Neural progenitor cell (in vitro differentiated cells): Measurements from ENCODE around the gene ARID3A. TPM values are rescaled to one million over a fixed set of nuclear protein-coding genes. Genes with fewer than 3 reads are reported as not detected.

Source experiments
- DNase-seq: peaks from one replicate; pipeline ENCODE4 v3.0.0-alpha.2; 2016; ENCODE audit warnings: low spot score
- H2AFZ ChIP-seq: fragments of 200-600 bp; sonication (generic); replicated peaks from 2 replicates; pipeline ENCODE4 v1.6.1; 2016; ENCODE audit warnings: antibody characterized with exemption
- H3F3A ChIP-seq: fragments of 200-600 bp; sonication (generic); 2 replicates; pipeline ENCODE4 v1.6.1; 2016; ENCODE audit warnings: antibody characterized with exemption, low read depth
- H3K27ac ChIP-seq: fragments of 200-600 bp; sonication (generic); 2 replicates; pipeline ENCODE4 v1.5.1; 2016; ENCODE audit warnings: mild to moderate bottlenecking
- H3K27me3 ChIP-seq: fragments of 200-600 bp; sonication (generic); 2 replicates; pipeline ENCODE4 v1.6.1; 2016; ENCODE audit warnings: mild to moderate bottlenecking, moderate library complexity
- H3K36me3 ChIP-seq: fragments of 200-600 bp; sonication (generic); 2 replicates; pipeline ENCODE4 v1.5.1; 2016
- H3K4me1 ChIP-seq: fragments of 200-600 bp; sonication (generic); 2 replicates; pipeline ENCODE4 v1.6.1; 2016; ENCODE audit warnings: mixed run types
- H3K4me2 ChIP-seq: fragments of 200-600 bp; sonication (generic); 2 replicates; pipeline ENCODE4 v1.6.1; 2016
- H3K4me3 ChIP-seq: fragments of 200-600 bp; sonication (generic); 2 replicates; pipeline ENCODE4 v1.5.1; 2016
- H3K79me2 ChIP-seq: fragments of 200-600 bp; sonication (generic); 2 replicates; pipeline ENCODE4 v1.6.1; 2016; ENCODE audit warnings: low read depth
- H3K9ac ChIP-seq: fragments of 200-600 bp; sonication (generic); 2 replicates; pipeline ENCODE4 v1.6.1; 2016
- H3K9me3 ChIP-seq: fragments of 200-600 bp; sonication (generic); 2 replicates; pipeline ENCODE4 v1.5.1; 2016; ENCODE audit warnings: low read depth
- H4K20me1 ChIP-seq: fragments of 200-600 bp; sonication (generic); 2 replicates; pipeline ENCODE4 v1.6.1; 2016; ENCODE audit warnings: low read depth
- H3K27ac Mint-ChIP-seq: 3 replicates; pipeline ENCODE4 v1.8.0; 2021; ENCODE audit warnings: mixed read lengths
- H3K27me3 Mint-ChIP-seq: 2 replicates; pipeline ENCODE4 v1.8.0; 2022; ENCODE audit warnings: low read depth, mild to moderate bottlenecking, inconsistent platforms, moderate library complexity, mixed read lengths; ENCODE audit not compliant: insufficient read depth
- H3K36me3 Mint-ChIP-seq: 3 replicates; pipeline ENCODE4 v1.8.0; 2021; ENCODE audit warnings: mixed read lengths
- H3K4me1 Mint-ChIP-seq: 3 replicates; pipeline ENCODE4 v1.8.0; 2021; ENCODE audit warnings: mixed read lengths
- H3K4me3 Mint-ChIP-seq: 3 replicates; pipeline ENCODE4 v1.8.0; 2021; ENCODE audit warnings: mild to moderate bottlenecking, moderate library complexity, mixed read lengths
- H3K9me3 Mint-ChIP-seq: 3 replicates; pipeline ENCODE4 v1.8.0; 2020; ENCODE audit warnings: mixed read lengths
- EZH2 ChIP-seq: fragments of 200-600 bp; sonication (generic); IDR thresholded peaks from 2 replicates; pipeline ENCODE4 v1.6.1; 2017; ENCODE audit warnings: antibody characterized with exemption, mild to moderate bottlenecking, moderate library complexity
- EZH2phosphoT487 ChIP-seq: fragments of 200-600 bp; sonication (generic); IDR thresholded peaks from 2 replicates; pipeline ENCODE4 v1.6.1; 2017; ENCODE audit warnings: antibody characterized with exemption
- total RNA-seq: library from RNA; depleted of rRNA; stranded (reverse); fragments of >200 nt; gene quantifications from 2 replicates; pipeline ENCODE4 v1.2.3, GENCODE V29; 2015; ENCODE audit warnings: low replicate concordance
- TF ChIP-seq, protein P1 (sequence below): fragments of 200-600 bp; sonication (generic); IDR thresholded peaks from 2 replicates; pipeline ENCODE4 v1.5.1; 2017; ENCODE audit warnings: antibody characterized with exemption, mild to moderate bottlenecking

Gene ARID3A
- total RNA-seq, 1 donor from 2014 or later: 25.5 TPM

DNA sequence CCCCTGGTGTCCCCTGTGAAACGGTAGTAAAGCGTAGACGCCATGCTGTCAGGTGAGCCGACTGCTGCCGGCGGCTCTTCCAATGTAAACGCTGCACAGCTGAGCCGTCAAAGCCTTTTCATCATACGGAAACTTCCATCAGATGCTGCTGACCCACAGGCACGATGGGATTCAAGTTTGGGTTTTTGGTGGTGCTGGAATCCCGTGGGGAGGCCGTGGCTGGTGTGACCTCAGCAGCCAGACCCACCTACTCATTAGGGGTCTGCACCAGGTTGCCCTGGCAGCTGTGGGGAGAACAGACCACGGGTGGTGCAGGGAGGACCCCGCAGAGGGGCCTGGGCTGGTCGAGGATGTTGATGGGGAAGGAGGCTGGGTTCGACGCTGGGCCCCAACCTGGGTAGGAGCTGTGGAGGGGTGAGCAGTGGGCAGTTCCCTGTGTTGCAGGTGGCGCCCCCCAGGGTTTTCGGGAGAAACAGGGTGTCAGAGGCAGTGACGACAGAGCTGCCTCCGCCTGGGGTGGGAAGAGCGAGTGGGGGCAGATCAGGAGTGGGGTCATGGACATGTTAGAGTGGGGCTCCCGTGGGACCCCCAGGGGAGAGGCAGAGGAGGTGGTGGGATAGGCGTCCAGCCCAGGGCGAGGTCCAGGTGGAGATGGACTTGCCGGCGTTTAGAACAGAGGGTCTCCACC, 81.0 kb downstream of the ARID3A start:
- no peak overlapping the region for H3K27ac Mint-ChIP-seq
- Histone ChIP-seq H3K27me3 (peaks cover 3% of the 10 kb centered on the region), H3K9me3 (no peaks in the 10 kb centered on the region), H3K79me2 (no peaks in the 10 kb centered on the region), H3F3A (no peaks in the 10 kb centered on the region), H3K4me2 (no peak overlapping the region), H3K27ac (no peak overlapping the region), H3K4me3 (no peak overlapping the region), H3K9ac (no peak overlapping the region), H2AFZ (no peak overlapping the region), H3K36me3 (no peaks in the 10 kb centered on the region), H3K4me1 (no peaks in the 10 kb centered on the region), H4K20me1 (no peaks in the 10 kb centered on the region)
- DNase-seq: no peak
- no peaks in the 10 kb centered on the region for H3K4me1 Mint-ChIP-seq
- no peak overlapping the region for H3K4me3 Mint-ChIP-seq
- TF ChIP-seq EZH2 (no peak), EZH2phosphoT487 (no peak)
- TF ChIP-seq, protein P1, sequence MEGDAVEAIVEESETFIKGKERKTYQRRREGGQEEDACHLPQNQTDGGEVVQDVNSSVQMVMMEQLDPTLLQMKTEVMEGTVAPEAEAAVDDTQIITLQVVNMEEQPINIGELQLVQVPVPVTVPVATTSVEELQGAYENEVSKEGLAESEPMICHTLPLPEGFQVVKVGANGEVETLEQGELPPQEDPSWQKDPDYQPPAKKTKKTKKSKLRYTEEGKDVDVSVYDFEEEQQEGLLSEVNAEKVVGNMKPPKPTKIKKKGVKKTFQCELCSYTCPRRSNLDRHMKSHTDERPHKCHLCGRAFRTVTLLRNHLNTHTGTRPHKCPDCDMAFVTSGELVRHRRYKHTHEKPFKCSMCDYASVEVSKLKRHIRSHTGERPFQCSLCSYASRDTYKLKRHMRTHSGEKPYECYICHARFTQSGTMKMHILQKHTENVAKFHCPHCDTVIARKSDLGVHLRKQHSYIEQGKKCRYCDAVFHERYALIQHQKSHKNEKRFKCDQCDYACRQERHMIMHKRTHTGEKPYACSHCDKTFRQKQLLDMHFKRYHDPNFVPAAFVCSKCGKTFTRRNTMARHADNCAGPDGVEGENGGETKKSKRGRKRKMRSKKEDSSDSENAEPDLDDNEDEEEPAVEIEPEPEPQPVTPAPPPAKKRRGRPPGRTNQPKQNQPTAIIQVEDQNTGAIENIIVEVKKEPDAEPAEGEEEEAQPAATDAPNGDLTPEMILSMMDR: no peak
- no peaks in the 10 kb centered on the region for H3K9me3 Mint-ChIP-seq
- no peaks in the 10 kb centered on the region for H3K27me3 Mint-ChIP-seq
- no peaks in the 10 kb centered on the region for H3K36me3 Mint-ChIP-seq

DNA sequence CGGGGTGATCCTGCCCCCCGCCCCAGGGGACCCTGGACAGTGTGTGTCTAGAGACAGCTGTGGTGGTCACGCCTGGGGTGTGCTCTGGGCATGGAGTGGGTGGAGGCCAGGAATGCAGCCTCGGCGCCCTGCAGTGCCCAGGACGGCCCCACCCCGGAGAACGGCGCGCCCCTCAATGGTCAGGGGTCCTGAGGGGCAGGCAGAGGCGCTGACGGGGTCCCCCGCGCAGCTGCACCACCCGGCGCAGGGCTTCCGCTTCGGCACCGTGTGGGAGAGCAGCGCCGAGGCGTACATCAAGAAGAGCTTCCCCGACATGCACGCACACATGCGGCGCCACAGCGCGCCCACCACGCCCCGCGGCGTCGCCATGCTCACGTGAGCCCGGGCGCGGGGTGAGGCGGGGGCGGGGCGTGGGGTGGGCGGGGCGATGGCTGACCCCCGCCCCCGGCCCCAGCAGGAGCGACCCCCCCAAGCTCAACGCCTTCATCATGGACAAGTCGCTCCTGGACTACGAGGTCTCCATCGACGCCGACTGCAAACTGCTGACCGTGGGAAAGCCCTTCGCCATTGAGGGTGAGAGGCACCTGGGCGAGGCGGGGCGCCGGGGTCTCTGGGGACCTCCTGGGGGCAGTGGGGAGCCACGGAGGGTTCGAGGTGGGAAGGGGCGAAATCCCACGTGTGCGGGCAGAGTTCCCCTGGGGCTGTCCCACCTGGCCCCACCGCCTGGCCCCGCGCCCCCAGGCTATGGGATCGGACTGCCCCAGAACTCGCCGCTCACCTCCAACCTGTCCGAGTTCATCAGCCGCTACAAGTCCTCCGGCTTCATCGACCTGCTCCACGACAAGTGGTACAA, 81.8 kb downstream of the ARID3A start:
- H3K36me3 Mint-ChIP-seq: no peaks in the 10 kb centered on the region
- TF ChIP-seq EZH2 (no peak), EZH2phosphoT487 (no peak)
- TF ChIP-seq, protein P1: no peak
- Histone ChIP-seq H3K9ac (no peak overlapping the region), H3K4me2 (no peak overlapping the region), H3K36me3 (no peaks in the 10 kb centered on the region), H3K27me3 (no peaks in the 10 kb centered on the region), H3K9me3 (no peaks in the 10 kb centered on the region), H3K79me2 (no peaks in the 10 kb centered on the region), H3F3A (no peaks in the 10 kb centered on the region), H3K4me1 (no peaks in the 10 kb centered on the region), H3K4me3 (no peak overlapping the region), H4K20me1 (no peaks in the 10 kb centered on the region), H2AFZ (no peak overlapping the region), H3K27ac (no peak overlapping the region)
- no peak overlapping the region for H3K4me3 Mint-ChIP-seq
- H3K9me3 Mint-ChIP-seq: no peaks in the 10 kb centered on the region
- H3K27ac Mint-ChIP-seq: no peak overlapping the region
- no peaks in the 10 kb centered on the region for H3K27me3 Mint-ChIP-seq
- no peak for DNase-seq
- H3K4me1 Mint-ChIP-seq: no peaks in the 10 kb centered on the region

DNA sequence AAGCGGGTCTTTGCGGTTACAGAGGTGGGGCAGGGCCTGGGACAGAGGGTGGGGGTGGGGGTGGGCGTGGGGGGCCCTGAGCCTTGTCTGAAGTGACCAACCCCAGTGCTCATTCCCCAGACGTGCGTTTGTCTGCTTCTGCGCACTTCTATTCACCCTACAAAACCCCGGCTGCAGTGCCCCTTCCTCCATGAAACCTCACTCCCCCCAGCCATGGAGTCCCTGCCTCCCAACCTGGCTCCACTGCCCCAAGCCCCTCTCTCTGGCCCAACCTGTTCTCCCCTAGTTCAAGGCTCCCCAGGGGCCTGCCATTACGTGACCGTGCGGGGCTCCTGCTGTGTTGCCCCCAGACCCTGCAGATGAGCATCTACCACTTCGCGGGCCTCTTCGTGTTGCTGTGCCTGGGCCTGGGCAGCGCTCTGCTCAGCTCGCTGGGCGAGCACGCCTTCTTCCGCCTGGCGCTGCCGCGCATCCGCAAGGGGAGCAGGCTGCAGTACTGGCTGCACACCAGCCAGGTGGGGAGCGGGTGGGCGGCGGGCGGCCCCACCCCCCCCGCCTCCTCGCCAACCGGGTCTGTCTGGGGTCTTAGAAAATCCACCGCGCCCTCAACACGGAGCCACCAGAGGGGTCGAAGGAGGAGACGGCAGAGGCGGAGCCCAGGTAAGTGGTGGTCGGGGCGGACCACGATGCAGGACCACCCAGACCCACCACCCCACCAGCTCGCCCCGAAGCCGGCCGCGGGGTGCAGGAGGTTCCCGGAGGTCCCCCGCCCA, 82.6 kb downstream of the ARID3A start:
- Mint-ChIP-seq H3K27me3 (no peaks in the 10 kb centered on the region), H3K4me1 (no peaks in the 10 kb centered on the region)
- H3K4me2 ChIP-seq: no peak overlapping the region

More for the DNA sequence above, 82.6 kb downstream of the ARID3A start:
- no peaks in the 10 kb centered on the region for H3K9me3 ChIP-seq
- H3K27ac ChIP-seq: no peak overlapping the region
- H3K27ac Mint-ChIP-seq: no peak overlapping the region
- H4K20me1 ChIP-seq: no peaks in the 10 kb centered on the region
- no peaks in the 10 kb centered on the region for H3K9me3 Mint-ChIP-seq
- H3K79me2 ChIP-seq: no peaks in the 10 kb centered on the region
- no peaks in the 10 kb centered on the region for H3K36me3 ChIP-seq
- H3K27me3 ChIP-seq: no peaks in the 10 kb centered on the region
- H3F3A ChIP-seq: no peaks in the 10 kb centered on the region
- no peak overlapping the region for H3K9ac ChIP-seq
- H3K4me3 Mint-ChIP-seq: no peak overlapping the region
- H3K36me3 Mint-ChIP-seq: no peaks in the 10 kb centered on the region
- H3K4me1 ChIP-seq: no peaks in the 10 kb centered on the region
- H2AFZ ChIP-seq: no peak overlapping the region
- DNase-seq: no peak
- TF ChIP-seq, protein P1: no peak
- TF ChIP-seq EZH2 (no peak), EZH2phosphoT487 (no peak)
- H3K4me3 ChIP-seq: no peak overlapping the region
